Measurements from ENCODE around the gene EXD3. TPM values are rescaled to one million over a fixed set of nuclear protein-coding genes. Genes with fewer than 3 reads are reported as not detected.
A peak's percentile ranks its signal among the peaks of the same experiment; 100 is the strongest.

Gene EXD3
- total RNA-seq, 4 donors from 2014 or later = 13.8 to 25.7 (median 17.7) TPM

DNA sequence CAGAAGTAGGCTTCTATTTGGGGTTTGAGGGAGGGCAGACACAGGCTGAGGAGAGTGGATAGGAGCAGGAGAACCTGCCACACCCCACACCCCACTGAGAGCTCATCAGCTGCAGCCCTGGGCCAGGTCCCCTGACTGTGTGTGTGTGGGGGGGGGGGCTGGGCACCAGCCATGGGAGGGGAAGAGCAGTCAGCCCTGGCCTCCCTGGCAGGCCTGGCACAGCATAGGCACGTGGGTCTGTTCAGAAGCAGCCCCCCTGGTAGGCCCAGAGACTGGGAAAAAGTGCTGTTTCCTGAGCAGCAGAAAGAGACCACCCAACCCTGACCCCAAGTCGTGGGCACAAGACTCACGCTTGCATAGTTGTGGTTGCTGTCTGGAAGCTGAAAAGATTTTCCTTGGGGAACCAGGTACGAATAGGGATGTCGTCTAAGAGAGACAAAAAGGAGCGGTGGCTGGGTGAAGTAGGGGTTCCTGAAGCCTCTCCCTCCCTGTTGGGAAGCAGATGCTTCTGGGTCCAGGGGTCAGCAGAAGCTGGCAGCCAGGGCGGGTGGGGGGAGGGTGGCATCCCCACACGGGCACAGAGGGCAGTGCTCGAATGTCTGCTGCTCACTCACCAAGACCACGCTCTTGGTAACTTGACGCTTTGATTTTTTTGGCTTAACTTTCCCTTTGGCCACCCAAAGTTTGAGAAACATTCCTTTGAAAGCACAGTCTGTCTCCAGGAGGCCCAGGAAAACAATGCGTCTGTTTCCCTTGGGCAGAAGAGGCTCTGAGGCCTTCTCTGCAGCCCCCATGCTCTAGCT, 33.3 kb upstream of the EXD3 start:
- TF ChIP-seq POLR2A (IDR thresholded peaks at IDR 0.05) = no peak
- TF ChIP-seq, protein P1, sequence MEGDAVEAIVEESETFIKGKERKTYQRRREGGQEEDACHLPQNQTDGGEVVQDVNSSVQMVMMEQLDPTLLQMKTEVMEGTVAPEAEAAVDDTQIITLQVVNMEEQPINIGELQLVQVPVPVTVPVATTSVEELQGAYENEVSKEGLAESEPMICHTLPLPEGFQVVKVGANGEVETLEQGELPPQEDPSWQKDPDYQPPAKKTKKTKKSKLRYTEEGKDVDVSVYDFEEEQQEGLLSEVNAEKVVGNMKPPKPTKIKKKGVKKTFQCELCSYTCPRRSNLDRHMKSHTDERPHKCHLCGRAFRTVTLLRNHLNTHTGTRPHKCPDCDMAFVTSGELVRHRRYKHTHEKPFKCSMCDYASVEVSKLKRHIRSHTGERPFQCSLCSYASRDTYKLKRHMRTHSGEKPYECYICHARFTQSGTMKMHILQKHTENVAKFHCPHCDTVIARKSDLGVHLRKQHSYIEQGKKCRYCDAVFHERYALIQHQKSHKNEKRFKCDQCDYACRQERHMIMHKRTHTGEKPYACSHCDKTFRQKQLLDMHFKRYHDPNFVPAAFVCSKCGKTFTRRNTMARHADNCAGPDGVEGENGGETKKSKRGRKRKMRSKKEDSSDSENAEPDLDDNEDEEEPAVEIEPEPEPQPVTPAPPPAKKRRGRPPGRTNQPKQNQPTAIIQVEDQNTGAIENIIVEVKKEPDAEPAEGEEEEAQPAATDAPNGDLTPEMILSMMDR (IDR thresholded peaks at IDR 0.05) = no peak
- intact Hi-C loops (cut with DNase I; ENCODE audit: low total_unique reads) = loop anchor here (5.0 kb wide), 1 partner anchor 156 kb away; no protein-coding TSS in a partner anchor
- WGBS, 2 donors = 82 to 88% methylated on average over 12 of the region's 12 CpGs
- H3K4me3 ChIP-seq (ENCODE audit: low read depth, poor library complexity, severe bottlenecking) = no peak overlapping the region
- DNase-seq (ENCODE audit: low spot score in 2 of 2) = peak in 1 of 2 donors; percentile 80

DNA sequence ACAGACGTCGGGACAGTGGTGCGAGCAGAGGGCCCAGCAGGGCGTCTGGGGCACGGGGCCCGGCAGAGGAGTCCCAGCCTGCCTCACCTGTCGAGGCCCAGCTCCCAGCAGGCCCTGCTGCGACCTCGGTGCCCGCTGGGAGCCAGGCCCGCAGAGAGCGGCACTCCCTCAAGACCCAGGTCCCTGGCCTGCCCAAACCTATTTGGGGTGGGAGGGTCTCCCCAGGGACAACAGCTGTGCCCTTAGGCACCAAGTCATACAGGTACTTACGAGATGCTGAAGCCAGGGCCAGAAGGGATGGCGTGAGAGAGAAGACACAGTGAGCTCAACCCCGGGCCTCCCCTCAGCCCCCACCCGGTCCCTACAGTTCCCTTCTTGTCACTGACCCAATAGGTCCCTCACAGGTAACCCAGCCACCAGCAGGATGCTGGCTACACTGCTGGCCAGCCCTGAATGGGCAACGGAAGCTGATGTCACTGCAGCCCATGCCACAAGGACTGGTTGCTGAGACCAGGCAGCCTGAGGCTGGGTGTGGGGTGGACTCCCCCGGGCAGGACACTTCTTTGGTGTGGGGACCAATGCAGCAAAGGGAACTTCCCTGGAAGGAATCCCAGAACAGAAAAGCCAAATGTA, 32.5 kb upstream of the EXD3 start:
- peak in 1 of 2 donors; percentile 87 for DNase-seq (ENCODE audit: low spot score in 2 of 2)
- intact Hi-C loops (cut with DNase I; ENCODE audit: low total_unique reads) = loop anchor here (5.0 kb wide), 1 partner anchor 157 kb away; no protein-coding TSS in a partner anchor
- H3K4me3 ChIP-seq (ENCODE audit: low read depth, poor library complexity, severe bottlenecking) = no peak overlapping the region
- TF ChIP-seq, protein P1 (IDR thresholded peaks at IDR 0.05) = no peak
- TF ChIP-seq POLR2A (IDR thresholded peaks at IDR 0.05) = no peak
- WGBS, 2 donors = 67 to 76% methylated on average over 7 to 18 of the region's 18 CpGs

DNA sequence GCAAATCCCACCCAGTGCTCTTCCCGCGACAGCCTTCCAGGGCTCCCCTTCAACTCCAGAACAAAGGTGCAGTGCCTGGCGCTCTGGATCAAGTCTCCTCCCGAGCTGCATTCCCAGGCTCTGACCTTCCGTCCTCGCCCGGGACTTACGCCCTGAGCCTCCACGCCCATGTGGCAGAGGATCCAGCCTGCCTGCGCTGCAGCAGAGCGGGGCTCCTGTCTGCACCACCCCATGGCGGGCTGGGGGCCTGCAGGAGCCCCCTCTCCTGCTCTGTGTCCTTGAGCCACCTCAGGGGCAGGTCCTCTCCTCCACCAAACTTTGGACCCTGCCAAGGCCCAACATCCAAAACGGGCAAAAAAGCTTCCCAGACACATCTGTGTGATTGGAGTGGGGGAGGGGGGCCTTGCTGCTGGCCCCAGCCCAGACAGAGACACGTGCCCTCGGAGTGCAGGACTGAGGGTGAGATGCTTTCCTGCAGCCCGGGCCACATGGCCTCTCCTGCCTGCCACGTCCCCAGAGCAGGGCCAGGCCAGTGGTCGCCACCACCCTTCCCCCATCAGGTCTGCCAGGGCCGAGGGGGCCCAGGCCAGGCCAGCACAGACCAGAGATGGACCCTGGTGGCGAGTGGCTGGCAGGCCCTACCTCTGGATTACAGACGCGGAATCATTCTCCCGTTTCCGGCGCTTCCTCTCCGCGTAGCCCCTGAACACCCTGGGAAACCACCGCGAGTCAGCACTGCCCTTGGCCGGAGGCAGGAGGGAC, 31.8 kb upstream of the EXD3 start:
- DNase-seq (ENCODE audit: low spot score in 2 of 2) = peak in 1 of 2 donors; percentile 89
- intact Hi-C loops (cut with DNase I; ENCODE audit: low total_unique reads) = loop anchor here (5.0 kb wide), 1 partner anchor 158 kb away; no protein-coding TSS in a partner anchor
- WGBS, 2 donors = 50 to 64% methylated on average over 27 to 30 of the region's 30 CpGs
- H3K4me3 ChIP-seq (ENCODE audit: low read depth, poor library complexity, severe bottlenecking) = no peak overlapping the region
- TF ChIP-seq POLR2A (IDR thresholded peaks at IDR 0.05) = no peak
- TF ChIP-seq, protein P1 (IDR thresholded peaks at IDR 0.05) = no peak

DNA sequence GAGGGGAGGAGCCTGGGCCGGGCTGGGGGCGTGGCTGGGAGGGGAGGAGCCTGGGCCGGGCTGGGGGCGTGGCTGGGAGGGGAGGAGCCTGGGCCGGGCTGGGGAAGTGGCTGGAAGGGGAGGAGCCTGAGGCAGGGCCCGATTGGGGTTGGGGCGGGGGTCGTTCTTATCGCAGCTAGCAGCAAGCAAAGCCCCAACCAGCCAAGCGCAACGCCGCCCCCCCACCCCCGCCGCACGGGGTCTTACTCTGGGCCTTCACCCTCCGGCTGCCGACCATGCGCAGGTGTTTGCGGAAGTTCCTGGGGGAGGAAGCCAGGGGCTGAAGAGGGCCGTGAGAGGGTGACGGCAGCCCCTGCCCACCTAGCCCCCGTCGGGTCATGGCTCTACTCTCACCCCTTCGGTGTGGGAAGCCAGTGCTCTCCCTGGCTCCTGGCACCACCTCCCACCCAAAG, 31.2 kb upstream of the EXD3 start:
- intact Hi-C loops (cut with DNase I; ENCODE audit: low total_unique reads) = no loop called here
- WGBS, 2 donors = 7 to 20% methylated on average over 9 to 16 of the region's 24 CpGs
- DNase-seq (ENCODE audit: low spot score in 2 of 2) = peak; percentile 75 to 95
- TF ChIP-seq, protein P1 (IDR thresholded peaks at IDR 0.05) = no peak
- no peak for TF ChIP-seq POLR2A (IDR thresholded peaks at IDR 0.05)
- H3K4me3 ChIP-seq (ENCODE audit: low read depth, poor library complexity, severe bottlenecking) = peak overlapping the region; percentile 26

DNA sequence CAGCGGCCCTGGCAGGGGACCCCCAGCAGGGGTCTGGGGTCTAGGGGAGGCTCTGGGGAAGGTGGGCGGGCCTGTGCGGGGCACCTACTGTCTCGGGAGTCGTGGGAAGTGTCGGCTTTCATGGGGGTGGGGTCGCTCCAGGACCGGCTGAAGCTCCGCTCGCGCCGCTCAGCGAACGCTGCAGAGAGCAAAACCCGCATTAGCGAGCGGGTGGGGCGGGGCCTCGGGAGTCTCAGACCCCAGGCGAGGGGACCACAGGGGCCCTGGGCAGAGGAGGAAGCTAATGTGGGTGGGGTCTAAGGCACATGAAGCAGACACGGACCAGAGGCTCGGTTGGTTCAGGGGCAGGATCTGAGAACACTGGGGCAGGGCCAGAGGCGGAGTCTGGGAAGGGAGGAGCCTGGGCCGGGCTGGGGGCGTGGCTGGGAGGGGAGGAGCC, 30.7 kb upstream of the EXD3 start:
- WGBS, 2 donors = 23 to 28% methylated on average over 24 to 25 of the region's 25 CpGs
- H3K4me3 ChIP-seq (ENCODE audit: low read depth, poor library complexity, severe bottlenecking) = no peak overlapping the region
- TF ChIP-seq, protein P1 (IDR thresholded peaks at IDR 0.05) = no peak
- no peak for TF ChIP-seq POLR2A (IDR thresholded peaks at IDR 0.05)
- peak; percentile 81 to 95 for DNase-seq (ENCODE audit: low spot score in 2 of 2)
- intact Hi-C loops (cut with DNase I; ENCODE audit: low total_unique reads) = no loop called here
